ENCODE results near the gene XRCC1. TPM values are rescaled to one million over a fixed set of nuclear protein-coding genes. Genes with fewer than 3 reads are reported as not detected.
A peak's percentile ranks its signal among the peaks of the same experiment; 100 is the strongest.

XRCC1 gene
- total and polyA plus RNA-seq, 9 of the 15 experiments (the other 6 are each of a cell fraction or from before 2014, with no cell fraction given), result 1.5 to 36.9 (median 24.9) TPM

GRCh38 chr19:43595999-43596841 is 20.9 kb upstream of the XRCC1 start, which contains the start of the genes IRGQ and ZNF576 (continued):
- TF ChIP-seq ZBTB9 (CRISPR knock-in tag; IDR thresholded peaks at IDR 0.05) (peak; percentile 66; the same call in 1 of the 2 replicates), ZBTB40 (IDR thresholded peaks at IDR 0.05) (peak; percentile 59), ZBTB40 (CRISPR knock-in tag; IDR thresholded peaks at IDR 0.05) (no peak), DLX4 (CRISPR knock-in tag; IDR thresholded peaks at IDR 0.05) (no peak), NFE2 (IDR thresholded peaks at IDR 0.05; ENCODE audit: low read depth) (peak; percentile 98), NCOR1 (IDR thresholded peaks at IDR 0.05) (no peak), ZNF511 (CRISPR knock-in tag; IDR thresholded peaks at IDR 0.05) (peak; percentile 48; the same call in 1 of the 2 replicates), MTA1 (IDR thresholded peaks at IDR 0.05; ENCODE audit: borderline replicate concordance) (peak; percentile 99), JUNB (CRISPR knock-in tag; conservative IDR thresholded peaks at IDR 0.05) (no peak), IRF2 (CRISPR knock-in tag; IDR thresholded peaks at IDR 0.05) (no peak), ZBTB5 (IDR thresholded peaks at IDR 0.05) (no peak), ILF3 (IDR thresholded peaks at IDR 0.05; ENCODE audit: borderline replicate concordance) (no peak; the same call in 1 of the 2 replicates), HDAC2 (IDR thresholded peaks at IDR 0.05) (peak; percentile 77)
